Ureter (tissue), 1 donor: ENCODE results near the gene PRND. TPM values are rescaled to one million over a fixed set of nuclear protein-coding genes. Genes with fewer than 3 reads are reported as not detected.

Source experiments
- total RNA-seq: library from RNA; stranded (reverse); gene quantifications from one replicate; pipeline ENCODE4 v1.2.4, GENCODE V29; 2023
- donor health status: DM: yes; HTN: yes; CAD: no.

The PRND gene
- total RNA-seq, 1 donor from 2014 or later: not detected

Other genes with a start within 250 kb of the PRND start
- 135 TPM for gene PRNP, start 35.5 kb upstream of the PRND start, total RNA-seq
- gene RASSF2, start 101.7 kb downstream of the PRND start, total RNA-seq: 13.9 TPM